Stimulated activated CD8-positive, alpha-beta memory T cell treated with anti-CD3 and anti-CD28 coated beads, Interleukin-4, amount 100 ng/mL, for 24 hours (primary cell): Measurements from ENCODE around the gene LILRA6.
"Not testable (repeated sequence)": the region's sequence is repeated elsewhere in the genome, so short reads cannot be mapped to it uniquely, and the experiment has no call there.

Experiments
- DNase-seq: peaks from one replicate; pipeline ENCODE4 v3.0.0-alpha.2; 2020; ENCODE audit warnings: low read depth

LILRA6 gene

GRCh38 chr19:54207983-54208783 is 34.4 kb downstream of the LILRA6 start:
- no peak for DNase-seq

DNA sequence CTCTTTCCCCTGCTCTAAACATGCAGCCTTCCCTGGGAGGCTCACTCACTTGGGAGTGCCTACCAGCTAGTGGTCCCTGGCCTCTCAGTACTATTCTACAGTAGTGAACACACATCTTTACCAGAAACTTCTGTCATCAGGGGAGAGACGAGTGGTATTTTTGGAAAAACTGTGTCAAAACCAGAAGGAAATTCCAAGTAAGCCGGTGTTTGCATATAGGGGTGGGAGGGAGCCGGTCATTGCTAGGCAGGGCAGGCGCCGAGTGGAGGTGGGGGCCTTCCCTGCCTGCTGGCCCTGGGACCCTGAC is 35.0 kb downstream of the LILRA6 start:
- DNase-seq, result no peak

GRCh38 chr19:54207193-54207592 is 35.4 kb downstream of the LILRA6 start:
- DNase-seq, result not testable (repeated sequence)

DNA sequence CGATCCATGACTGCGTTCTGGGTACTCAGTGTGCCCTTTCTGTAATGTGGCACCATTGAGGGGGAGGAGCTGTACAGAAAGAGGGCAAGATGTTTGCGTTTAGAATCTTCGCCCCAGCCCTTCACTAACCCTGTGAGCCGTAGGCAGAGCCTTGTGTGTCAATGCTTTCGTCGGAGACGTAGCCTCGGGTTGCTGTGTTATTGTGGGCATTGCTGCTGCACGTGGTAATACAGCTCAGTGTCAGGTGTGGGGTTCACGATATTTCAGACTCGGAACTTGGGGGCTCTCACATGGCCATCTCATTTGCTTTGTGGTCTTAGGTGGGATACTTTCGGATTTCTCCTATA is 35.8 kb downstream of the LILRA6 start:
- no peak for DNase-seq

DNA sequence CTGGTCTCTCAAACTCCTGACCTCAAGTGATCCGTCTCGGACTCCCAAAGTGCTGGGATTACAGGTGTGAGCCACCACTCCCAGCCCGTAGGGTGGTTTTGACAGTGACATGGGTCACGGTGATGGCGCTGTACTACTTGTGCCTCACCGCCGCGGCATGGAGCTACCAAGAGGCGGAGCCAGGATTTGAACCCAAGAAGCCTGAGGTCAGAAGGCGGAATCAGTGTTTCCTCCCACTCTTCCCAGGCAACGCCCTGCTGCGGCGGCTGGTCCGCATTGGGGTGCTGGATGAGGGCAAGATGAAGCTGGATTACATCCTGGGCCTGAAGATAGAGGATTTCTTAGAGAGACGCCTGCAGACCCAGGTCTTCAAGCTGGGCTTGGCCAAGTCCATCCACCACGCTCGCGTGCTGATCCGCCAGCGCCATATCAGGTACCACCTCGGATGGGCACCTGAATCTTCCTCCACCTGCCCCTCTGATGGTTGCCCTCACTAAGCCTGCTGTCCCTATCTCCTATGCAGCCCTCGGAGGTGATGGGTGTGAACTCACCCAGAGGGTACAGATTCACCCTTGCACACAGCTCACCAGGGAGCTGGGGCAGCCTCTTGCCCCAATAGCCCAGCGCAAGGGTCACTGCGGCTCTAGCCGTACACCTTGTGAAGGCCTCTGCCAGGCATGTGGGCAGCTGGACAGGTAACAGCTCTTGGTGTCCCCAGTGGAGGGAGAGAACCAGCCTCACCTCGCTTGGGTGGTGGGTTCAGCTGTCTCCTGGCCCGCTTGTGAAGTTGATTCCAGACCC is 36.4 kb downstream of the LILRA6 start:
- DNase-seq, result no peak

DNA sequence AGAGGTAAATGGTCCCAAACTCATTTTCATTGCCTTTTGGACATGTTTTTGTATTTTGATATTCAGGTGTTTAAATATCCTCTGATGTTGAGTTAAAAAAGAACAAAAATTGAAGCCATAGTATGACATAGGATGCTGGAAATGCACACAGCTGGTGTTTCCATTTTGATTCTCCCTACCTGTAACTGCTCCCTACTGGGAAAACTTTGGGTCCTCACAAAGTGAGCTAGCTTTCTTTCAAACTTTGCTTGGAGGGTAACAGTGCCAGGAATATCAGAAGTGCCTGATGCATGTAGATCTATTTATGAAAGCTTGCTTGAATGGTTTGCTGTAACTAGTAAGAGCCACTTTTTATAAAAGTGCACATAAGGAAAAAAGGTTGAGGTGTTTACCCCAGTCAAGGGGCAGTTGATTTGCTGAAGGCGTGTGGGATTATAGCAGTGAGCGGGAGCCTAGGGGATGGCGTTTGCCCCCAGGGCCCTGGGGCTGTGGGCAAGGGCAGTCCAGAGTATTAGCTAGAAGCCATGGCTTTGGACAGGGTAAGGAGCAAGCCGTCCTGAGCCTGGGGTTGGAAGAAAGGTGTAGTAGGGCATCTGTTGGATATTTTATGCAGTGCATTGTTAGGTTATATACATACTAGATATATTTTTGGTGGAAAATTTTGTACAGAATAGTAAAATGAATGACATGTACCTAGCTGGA is 37.7 kb downstream of the LILRA6 start:
- no peak for DNase-seq

DNA sequence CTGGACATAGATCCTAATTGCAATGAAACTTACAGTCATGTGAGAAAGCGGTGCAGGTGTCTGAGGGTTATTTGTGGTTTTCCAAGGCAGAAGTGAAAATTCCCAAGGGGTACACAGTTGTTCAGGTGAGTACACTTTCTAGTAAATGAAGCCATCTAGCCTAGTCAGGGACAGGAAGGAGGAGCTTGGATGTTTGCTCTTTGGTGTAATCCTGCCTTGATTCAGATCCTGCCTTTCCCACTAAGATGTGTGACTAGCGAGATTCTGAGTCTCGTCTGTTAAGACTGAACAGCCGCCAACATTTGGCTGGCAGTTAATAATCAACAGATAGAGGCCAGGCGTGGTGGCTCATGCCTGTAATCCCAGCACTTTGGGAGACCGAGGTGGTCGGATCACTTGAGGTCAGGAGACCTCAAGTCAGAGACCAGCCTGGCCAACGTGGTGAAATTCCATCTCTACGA is 39.4 kb downstream of the LILRA6 start:
- no peak for DNase-seq

DNA sequence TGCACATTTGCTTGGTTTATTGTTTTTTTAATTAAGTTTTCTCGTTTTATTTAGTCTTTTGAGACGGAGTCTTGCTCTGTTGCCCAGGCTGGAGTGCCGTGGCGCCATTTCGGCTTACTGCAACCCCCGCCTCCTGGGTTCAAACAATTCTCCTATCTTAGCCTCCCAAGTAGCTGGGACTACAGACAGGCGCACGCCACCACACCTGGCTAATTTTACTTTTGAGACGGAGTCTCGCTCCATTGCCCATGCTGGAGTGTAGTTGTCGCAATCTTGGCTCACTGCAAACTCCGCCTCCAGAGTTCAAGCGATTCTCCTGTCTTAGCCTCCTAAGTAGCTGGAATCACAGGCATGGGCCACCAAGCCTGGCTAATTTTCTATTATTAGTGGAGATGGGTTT is 40.6 kb downstream of the LILRA6 start:
- DNase-seq, result no peak

- no peak for DNase-seq
These were observed 41.4 kb downstream of the LILRA6 start for GRCh38 chr19:54201172-54201701.

GRCh38 chr19:54199401-54199800 is 43.2 kb downstream of the LILRA6 start:
- no peak for DNase-seq

GRCh38 chr19:54197121-54197520 is 45.5 kb downstream of the LILRA6 start:
- DNase-seq, result no peak

DNA sequence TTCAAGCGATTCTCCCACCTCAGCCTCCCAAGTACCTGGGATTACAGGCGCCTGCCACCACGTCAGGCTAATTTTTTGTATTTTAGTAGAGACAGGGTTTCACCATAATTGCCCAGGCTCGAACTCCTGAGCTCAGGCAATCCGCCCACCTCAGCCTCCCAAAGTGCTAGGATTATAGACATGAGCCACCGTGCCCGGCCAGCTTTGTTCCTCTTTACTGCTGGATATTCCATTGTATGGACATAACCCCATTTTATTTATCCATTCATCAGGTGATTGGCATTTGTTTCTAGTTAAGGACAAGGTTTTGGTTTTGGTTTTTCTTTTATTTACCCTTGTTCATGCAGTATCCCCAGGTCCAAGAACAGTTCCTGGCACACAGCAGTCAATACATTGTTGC is 46.1 kb downstream of the LILRA6 start:
- DNase-seq, result no peak

DNA sequence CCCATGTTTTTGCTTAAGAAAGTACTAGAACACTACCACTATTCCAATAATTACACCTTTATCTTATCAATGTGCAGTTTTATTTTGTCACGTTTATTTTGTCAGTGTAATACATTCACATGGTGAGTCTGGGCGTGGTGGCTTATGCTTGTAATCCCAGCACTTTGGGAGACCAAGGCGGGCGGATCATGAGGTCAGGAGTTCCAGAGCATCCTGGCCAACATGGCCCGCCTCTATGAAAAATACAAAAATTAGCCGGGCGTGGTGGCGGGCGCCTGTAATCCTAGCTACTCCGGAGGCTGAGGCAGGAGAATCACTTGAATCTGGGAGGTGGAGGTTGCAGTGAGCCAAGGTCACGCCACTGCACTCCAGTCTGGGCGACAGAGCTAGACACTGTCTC is 48.1 kb downstream of the LILRA6 start:
- not testable (repeated sequence) for DNase-seq

DNA sequence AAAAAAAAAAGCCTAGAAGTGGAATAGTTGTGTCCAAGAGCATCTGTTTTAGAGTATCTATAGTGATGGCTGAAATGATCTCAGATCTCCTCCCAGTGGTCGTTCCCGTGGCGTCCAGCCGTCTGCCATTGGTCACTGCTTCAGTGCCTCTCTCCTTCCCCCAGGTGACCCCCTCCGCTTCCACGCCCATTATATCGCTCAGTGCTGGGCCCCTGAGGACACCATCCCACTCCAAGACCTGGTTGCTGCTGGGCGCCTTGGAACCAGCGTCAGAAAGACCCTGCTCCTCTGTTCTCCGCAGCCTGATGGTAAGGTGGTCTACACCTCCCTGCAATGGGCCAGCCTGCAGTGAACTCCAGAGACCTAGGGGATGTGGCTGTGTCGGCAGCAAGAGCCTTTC is 49.6 kb downstream of the LILRA6 start:
- DNase-seq, result no peak

DNA sequence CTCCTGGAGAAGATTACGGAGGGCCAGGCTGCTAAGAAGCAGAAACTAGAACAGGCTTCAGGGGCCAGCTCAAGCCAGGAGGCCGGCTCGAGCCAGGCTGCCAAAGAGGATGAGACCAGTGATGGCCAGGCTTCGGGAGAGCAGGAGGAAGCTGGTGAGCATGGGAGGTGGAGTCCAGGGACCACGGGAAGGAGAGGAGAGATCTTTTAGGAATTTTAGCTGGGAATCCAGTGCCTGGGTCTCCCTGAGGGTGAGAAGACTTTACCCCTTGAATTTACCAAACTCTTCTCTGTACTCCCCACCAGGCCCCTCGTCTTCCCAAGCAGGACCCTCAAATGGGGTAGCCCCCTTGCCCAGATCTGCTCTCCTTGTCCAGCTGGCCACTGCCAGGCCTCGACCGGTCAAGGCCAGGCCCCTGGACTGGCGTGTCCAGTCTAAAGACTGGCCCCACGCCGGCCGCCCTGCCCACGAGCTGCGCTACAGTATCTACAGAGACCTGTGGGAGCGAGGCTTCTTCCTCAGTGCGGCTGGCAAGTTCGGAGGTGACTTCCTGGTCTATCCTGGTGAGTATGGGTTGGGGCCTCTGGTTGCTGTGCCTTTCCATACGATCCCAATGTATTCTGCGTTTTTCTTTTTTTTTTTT is 50.7 kb downstream of the LILRA6 start:
- no peak for DNase-seq

DNA sequence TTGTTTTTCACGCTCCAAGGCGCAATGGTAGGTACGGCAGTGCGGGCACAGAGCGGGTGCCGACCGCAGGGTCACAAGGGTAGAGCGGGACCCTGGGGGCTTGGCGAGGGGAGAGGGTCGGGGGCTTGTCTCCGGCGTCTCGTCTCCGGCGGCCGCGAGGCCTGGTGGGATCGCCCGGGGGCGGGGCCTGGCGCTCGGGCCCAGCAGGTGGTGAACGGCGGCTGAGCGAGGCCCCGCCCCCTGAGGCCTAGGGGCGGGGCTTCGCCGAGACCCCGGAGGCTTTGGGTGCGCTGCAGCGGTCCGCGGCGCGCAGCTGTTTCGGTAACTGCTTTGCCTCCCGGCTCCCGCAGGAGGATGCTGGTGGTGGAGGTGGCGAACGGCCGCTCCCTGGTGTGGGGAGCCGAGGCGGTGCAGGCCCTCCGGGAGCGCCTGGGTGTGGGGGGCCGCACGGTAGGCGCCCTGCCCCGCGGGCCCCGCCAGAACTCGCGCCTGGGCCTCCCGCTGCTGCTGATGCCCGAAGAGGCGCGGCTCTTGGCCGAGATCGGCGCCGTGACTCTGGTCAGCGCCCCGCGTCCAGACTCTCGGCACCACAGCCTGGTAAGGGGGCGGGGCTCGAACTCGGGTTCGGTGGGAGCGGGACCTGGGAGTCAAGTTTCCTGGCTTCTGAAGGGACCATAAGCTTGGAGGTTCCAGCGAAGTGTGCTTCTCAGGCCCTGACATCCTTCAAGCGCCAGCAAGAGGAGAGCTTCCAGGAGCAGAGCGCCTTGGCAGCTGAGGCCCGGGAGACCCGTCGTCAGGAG is 51.4 kb downstream of the LILRA6 start, which contains the start of gene TSEN34:
Gene TSEN34 (plus strand): TSS at position 298 of the 800 bp plus-strand sequence. CDS start 57 bp downstream, at position 355.
- peak; percentile 77 for DNase-seq

- peak; percentile 100 for DNase-seq
These were observed 52.0 kb downstream of the LILRA6 start for GRCh38 chr19:54190503-54191010.

DNA sequence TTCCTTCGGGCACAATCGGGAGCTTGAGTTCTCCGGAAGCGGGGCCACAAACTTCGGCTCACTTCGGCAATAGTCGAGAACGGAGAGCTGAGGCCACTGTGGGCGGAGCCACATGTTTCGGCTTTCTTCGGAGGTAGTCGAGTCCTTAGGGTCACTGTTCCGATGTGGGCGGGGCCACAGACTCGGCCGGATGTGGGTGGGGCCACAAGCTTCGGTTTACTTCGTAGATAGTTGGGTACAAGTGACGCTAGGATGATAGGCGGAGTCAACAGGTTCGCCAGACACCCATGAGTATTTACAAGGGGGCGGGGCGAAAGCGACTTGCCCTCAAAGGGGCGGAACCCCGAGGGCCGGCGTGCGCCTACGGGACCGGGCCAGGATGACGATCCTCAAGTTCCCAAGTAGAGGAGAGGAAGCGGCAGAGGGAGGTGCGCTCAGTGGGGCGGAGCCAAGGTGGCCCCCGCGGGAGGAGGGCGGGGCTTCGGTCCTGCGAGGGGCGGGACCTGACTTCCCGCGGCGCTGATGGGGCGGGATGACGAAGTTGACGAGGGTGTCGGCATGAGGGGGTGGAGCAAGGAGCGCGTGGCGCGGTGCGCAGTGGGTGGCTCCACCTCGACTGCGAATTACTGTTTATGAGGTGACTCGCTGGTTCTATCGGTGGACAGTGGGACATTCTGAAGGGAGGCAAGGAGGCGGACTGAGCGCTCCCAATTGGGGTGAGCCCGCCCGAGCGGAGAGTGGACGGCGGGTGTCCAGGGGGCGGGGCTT is 52.7 kb downstream of the LILRA6 start:
- DNase-seq, result peak; percentile 100

GRCh38 chr19:54189145-54189734 is 53.4 kb downstream of the LILRA6 start, which contains the start of gene MBOAT7:
MBOAT7 (minus strand) TSS chr19:54189580; CDS start chr19:54188508, 1,072 bp downstream.
- no peak for DNase-seq
